ENCODE data around the gene ACSM4. TPM values are rescaled to one million over a fixed set of nuclear protein-coding genes. Genes with fewer than 3 reads are reported as not detected.

ACSM4 gene
- total RNA-seq, 4 donors from 2014 or later: not detected

GRCh38 chr12:7374423-7375144 is 70.7 kb downstream of the ACSM4 start:
- Histone ChIP-seq H3K27me3 (no peaks in the 10 kb centered on the region), H3K4me1 (no peaks in the 10 kb centered on the region), H3K36me3 (no peaks in the 10 kb centered on the region), H3K27ac (no peak overlapping the region), H3K9me3 (no peaks in the 10 kb centered on the region), H3K4me3 (no peak overlapping the region)
- WGBS, 2 donors (ENCODE audit: low coverage in 1 of 2): 58 to 69% methylated on average over 2 to 5 of the region's 17 CpGs
- no peak for ATAC-seq
- TF ChIP-seq POLR2AphosphoS5 (IDR thresholded peaks at IDR 0.05) (no peak), EP300 (IDR thresholded peaks at IDR 0.05) (no peak), CTCF (IDR thresholded peaks at IDR 0.05) (peak in 1 of 4 experiments; percentile 25), POLR2A (IDR thresholded peaks at IDR 0.05) (no peak)

- no peaks in the 10 kb centered on the region for H3K36me3 ChIP-seq
- no peak for TF ChIP-seq POLR2AphosphoS5 (IDR thresholded peaks at IDR 0.05)
- TF ChIP-seq EP300 (IDR thresholded peaks at IDR 0.05): no peak
- TF ChIP-seq CTCF (IDR thresholded peaks at IDR 0.05): no peak
- no peak for TF ChIP-seq POLR2A (IDR thresholded peaks at IDR 0.05)
- no peaks in the 10 kb centered on the region for H3K9me3 ChIP-seq
- no peak for ATAC-seq
- H3K27ac ChIP-seq: no peak overlapping the region
- H3K27me3 ChIP-seq: no peaks in the 10 kb centered on the region
- WGBS, 2 donors (ENCODE audit: low coverage in 1 of 2): 74 to 84% methylated on average over 3 of the region's 3 CpGs
- H3K4me3 ChIP-seq: no peak overlapping the region
- H3K4me1 ChIP-seq: no peaks in the 10 kb centered on the region
Measured at GRCh38 chr12:7375145-7375543, 71.3 kb downstream of the ACSM4 start.

- TF ChIP-seq POLR2A (IDR thresholded peaks at IDR 0.05): no peak
- TF ChIP-seq POLR2AphosphoS5 (IDR thresholded peaks at IDR 0.05): no peak
- TF ChIP-seq CTCF (IDR thresholded peaks at IDR 0.05): no peak
- TF ChIP-seq EP300 (IDR thresholded peaks at IDR 0.05): no peak
Measured at GRCh38 chr12:7376196-7376595, 72.3 kb downstream of the ACSM4 start.

More at GRCh38 chr12:7376196-7376595, 72.3 kb downstream of the ACSM4 start:
- no peaks in the 10 kb centered on the region for H3K9me3 ChIP-seq
- no peaks in the 10 kb centered on the region for H3K4me1 ChIP-seq
- 25 to 48% methylated on average over 1 of the region's 1 CpG for WGBS, 2 donors (ENCODE audit: low coverage in 1 of 2)
- H3K27ac ChIP-seq: no peak overlapping the region
- H3K36me3 ChIP-seq: no peaks in the 10 kb centered on the region
- H3K4me3 ChIP-seq: no peak overlapping the region
- no peaks in the 10 kb centered on the region for H3K27me3 ChIP-seq
- no peak for ATAC-seq

Other genes starting within 250 kb of the ACSM4 start
- 100 to 1,000 TPM; 391 to 853 (median 638) TPM for gene C1S, start 243.4 kb upstream of the ACSM4 start, total RNA-seq
- 100 to 1,000 TPM; 330 to 846 (median 620) TPM for gene C1R, start 211.6 kb upstream of the ACSM4 start, total RNA-seq
- 100 to 1,000 TPM in 2 of 4 donors, 10 to 100 TPM in 2; 85.9 to 181 (median 103) TPM for gene C1RL, start 194.9 kb upstream of the ACSM4 start, total RNA-seq
- gene RBP5, start 175.2 kb upstream of the ACSM4 start, total RNA-seq: 1 to 10 TPM in 1 of 4 donors, under 1 TPM in 1, not detected in 2; 0.58 to 1.1 TPM
- gene CLSTN3, start 173.7 kb upstream of the ACSM4 start, total RNA-seq: 10 to 100 TPM; 13.9 to 34.3 (median 17.4) TPM
- 10 to 100 TPM; 36.8 to 53.2 (median 47.4) TPM for gene PEX5, start 114.4 kb upstream of the ACSM4 start, total RNA-seq
- gene CD163L1, start 140.1 kb downstream of the ACSM4 start, total RNA-seq: 1 to 10 TPM in 2 of 4 donors, under 1 TPM in 2; 0.42 to 3.2 (median 1.3) TPM
- 100 to 1,000 TPM in 2 of 4 donors, 10 to 100 TPM in 2; 68.5 to 397 (median 218) TPM for gene CD163, start 199.7 kb downstream of the ACSM4 start, total RNA-seq

Data from gastroesophageal sphincter (tissue), 4 donors.